Effector memory CD4-positive, alpha-beta T cell (primary cell): Measurements from ENCODE around the gene ERICH2.
A peak's percentile ranks its signal among the peaks of the same experiment; 100 is the strongest.
"Not testable (repeated sequence)": the region's sequence is repeated elsewhere in the genome, so short reads cannot be mapped to it uniquely, and the experiment has no call there.

Experiments
- DNase-seq, 3 donors: peaks; one replicate each; pipeline ENCODE4 v3.0.0-alpha.2; 2020
- H3K27ac ChIP-seq: 2 replicates; pipeline ENCODE4 v1.7.0; 2013; ENCODE audit warnings: mild to moderate bottlenecking, low read length, moderate library complexity; ENCODE audit not compliant: insufficient read depth, poor library complexity, severe bottlenecking
- H3K27me3 ChIP-seq: replicated peaks from 2 replicates; pipeline ENCODE4 v1.7.0; 2013; ENCODE audit warnings: mild to moderate bottlenecking, low read length; ENCODE audit not compliant: insufficient read depth, control insufficient read depth, poor library complexity, severe bottlenecking
- H3K36me3 ChIP-seq: 2 replicates; pipeline ENCODE4 v1.7.0; 2013; ENCODE audit warnings: mild to moderate bottlenecking, low read length, moderate library complexity; ENCODE audit not compliant: control insufficient read depth, insufficient read depth
- H3K4me1 ChIP-seq: 2 replicates; pipeline ENCODE4 v1.7.0; 2013; ENCODE audit warnings: low read length, mild to moderate bottlenecking; ENCODE audit not compliant: control insufficient read depth, insufficient read depth, poor library complexity, severe bottlenecking
- H3K4me3 ChIP-seq: 2 replicates; pipeline ENCODE4 v1.7.0; 2013; ENCODE audit warnings: low read length, low read depth, mild to moderate bottlenecking; ENCODE audit not compliant: insufficient read depth, poor library complexity, severe bottlenecking
- H3K9me3 ChIP-seq: 2 replicates; pipeline ENCODE4 v1.7.0; 2013; ENCODE audit warnings: mild to moderate bottlenecking, low read length, moderate library complexity; ENCODE audit not compliant: control insufficient read depth
- total RNA-seq, 3 donors: gene quantifications; one replicate each; lab custom pipeline; 2026; lab: John Stamatoyannopoulos, UW

The ERICH2 gene
- total RNA-seq: 0.09 to 0.19 (median 0.17) reads per million in 3 donors

GRCh38 chr2:170770008-170770605, at the start of gene ERICH2:
ERICH2 (plus strand) TSS chr2:170770378; CDS start chr2:170770682, 304 bp downstream.
- Histone ChIP-seq H3K27ac (no peak within 1 kb of the TSS), H3K27me3 (no peaks in the 10 kb centered on the region), H3K9me3 (no peaks in the 10 kb centered on the region), H3K4me3 (peak within 1 kb of the TSS; percentile 65), H3K4me1 (peaks cover 13% of the 10 kb centered on the region), H3K36me3 (no peaks in the 10 kb centered on the region)
- peak in 1 of 3 donors; percentile 13 for DNase-seq

GRCh38 chr2:170721678-170722077, 48.5 kb upstream of the ERICH2 start:
- no peak overlapping the region for H3K27ac ChIP-seq
- no peak overlapping the region for H3K4me3 ChIP-seq
- peaks cover 8% of the 10 kb centered on the region for H3K4me1 ChIP-seq
- no peaks in the 10 kb centered on the region for H3K9me3 ChIP-seq
- peaks cover 50% of the 10 kb centered on the region for H3K27me3 ChIP-seq
- no peaks in the 10 kb centered on the region for H3K36me3 ChIP-seq
- no peak for DNase-seq

- H3K9me3 ChIP-seq: no peaks in the 10 kb centered on the region
- peaks cover 2% of the 10 kb centered on the region for H3K4me1 ChIP-seq
- no peak overlapping the region for H3K27ac ChIP-seq
- no peak overlapping the region for H3K4me3 ChIP-seq
- no peak for DNase-seq
- no peaks in the 10 kb centered on the region for H3K36me3 ChIP-seq
- H3K27me3 ChIP-seq: peaks cover 44% of the 10 kb centered on the region
Measured at GRCh38 chr2:170722301-170722700, 47.9 kb upstream of the ERICH2 start.

- no peak overlapping the region for H3K27ac ChIP-seq
- H3K36me3 ChIP-seq: no peaks in the 10 kb centered on the region
- no peaks in the 10 kb centered on the region for H3K9me3 ChIP-seq
- H3K27me3 ChIP-seq: peaks cover 32% of the 10 kb centered on the region
- H3K4me1 ChIP-seq: no peaks in the 10 kb centered on the region
- no peak for DNase-seq
- H3K4me3 ChIP-seq: no peak overlapping the region
Measured at GRCh38 chr2:170723446-170723958, 46.7 kb upstream of the ERICH2 start.

GRCh38 chr2:170733798-170734600, 36.2 kb upstream of the ERICH2 start:
- H3K4me1 ChIP-seq: no peaks in the 10 kb centered on the region
- DNase-seq: no peak
- no peak overlapping the region for H3K27ac ChIP-seq
- H3K9me3 ChIP-seq: no peaks in the 10 kb centered on the region
- no peak overlapping the region for H3K4me3 ChIP-seq
- no peaks in the 10 kb centered on the region for H3K27me3 ChIP-seq
- no peaks in the 10 kb centered on the region for H3K36me3 ChIP-seq

GRCh38 chr2:170734601-170735000, 35.6 kb upstream of the ERICH2 start:
- not testable (repeated sequence) for H3K27ac ChIP-seq

GRCh38 chr2:170736628-170737027, 33.5 kb upstream of the ERICH2 start:
- no peak overlapping the region for H3K27ac ChIP-seq
- no peak overlapping the region for H3K4me3 ChIP-seq
- DNase-seq: no peak
- H3K9me3 ChIP-seq: no peaks in the 10 kb centered on the region
- H3K27me3 ChIP-seq: no peaks in the 10 kb centered on the region
- no peaks in the 10 kb centered on the region for H3K4me1 ChIP-seq
- no peaks in the 10 kb centered on the region for H3K36me3 ChIP-seq

More at GRCh38 chr2:170734601-170735000, 35.6 kb upstream of the ERICH2 start:
- not testable (repeated sequence) for H3K36me3 ChIP-seq, H3K4me3 ChIP-seq, DNase-seq, H3K9me3 ChIP-seq, H3K4me1 ChIP-seq, H3K27me3 ChIP-seq

- H3K27ac ChIP-seq: no peak overlapping the region
- DNase-seq: no peak
- H3K4me1 ChIP-seq: no peaks in the 10 kb centered on the region
- no peak overlapping the region for H3K4me3 ChIP-seq
- H3K36me3 ChIP-seq: no peaks in the 10 kb centered on the region
- no peaks in the 10 kb centered on the region for H3K27me3 ChIP-seq
- no peaks in the 10 kb centered on the region for H3K9me3 ChIP-seq
Measured at GRCh38 chr2:170737406-170737805, 32.8 kb upstream of the ERICH2 start.

GRCh38 chr2:170737821-170738220, 32.4 kb upstream of the ERICH2 start:
- DNase-seq: no peak
- Histone ChIP-seq H3K36me3 (no peaks in the 10 kb centered on the region), H3K4me1 (no peaks in the 10 kb centered on the region), H3K27me3 (no peaks in the 10 kb centered on the region), H3K9me3 (no peaks in the 10 kb centered on the region), H3K4me3 (no peak overlapping the region), H3K27ac (no peak overlapping the region)

- DNase-seq: no peak
- H3K9me3 ChIP-seq: no peaks in the 10 kb centered on the region
- H3K27me3 ChIP-seq: no peaks in the 10 kb centered on the region
- H3K27ac ChIP-seq: no peak overlapping the region
- no peaks in the 10 kb centered on the region for H3K36me3 ChIP-seq
- no peak overlapping the region for H3K4me3 ChIP-seq
- H3K4me1 ChIP-seq: no peaks in the 10 kb centered on the region
Measured at GRCh38 chr2:170739048-170739447, 31.1 kb upstream of the ERICH2 start.
